Measurements from ENCODE around the gene ZCCHC14.

Gene ZCCHC14

GRCh38 chr16:87534030-87534653, 41.3 kb upstream of the ZCCHC14 start:
- Histone ChIP-seq H3K79me2 (ENCODE audit: low read length) (no peaks in the 10 kb centered on the region), H3K9me3 (replicated peaks; ENCODE audit: insufficient read depth, low read length) (no peaks in the 10 kb centered on the region), H3K27me3 (replicated peaks; ENCODE audit: insufficient read depth, low read length) (peaks cover 60% of the 10 kb centered on the region), H3K36me3 (replicated peaks; ENCODE audit: insufficient read depth, low read length) (no peaks in the 10 kb centered on the region), H3K27ac (ENCODE audit: low read length) (no peak overlapping the region), H3K4me1 (ENCODE audit: low read length) (no peaks in the 10 kb centered on the region), H4K20me1 (ENCODE audit: insufficient read depth, low read length) (no peaks in the 10 kb centered on the region), H3K4me2 (ENCODE audit: low read depth, low read length) (no peak overlapping the region), H3K9ac (ENCODE audit: low read length) (no peak overlapping the region), H3F3A (ENCODE audit: insufficient read depth, low read length) (no peaks in the 10 kb centered on the region), H2AFZ (ENCODE audit: low read length) (no peak overlapping the region), H3K9me2 (replicated peaks; ENCODE audit: insufficient read depth, low read length) (no peaks in the 10 kb centered on the region), H3K4me3 (ENCODE audit: low read length) (no peak overlapping the region)
- DNase-seq = no peak
- TF ChIP-seq EZH2 (optimal IDR thresholded peaks at IDR 0.05; ENCODE audit: low read depth, low read length) (no peak), CTCF (IDR thresholded peaks at IDR 0.05; ENCODE audit: low read length) (no peak), EZH2phosphoT487 (IDR thresholded peaks at IDR 0.05; ENCODE audit: low read length) (no peak)

- no peak overlapping the region for H3K4me3 ChIP-seq (ENCODE audit: low read length)
- H3K9me2 ChIP-seq (replicated peaks; ENCODE audit: insufficient read depth, low read length) = no peaks in the 10 kb centered on the region
- H3K27ac ChIP-seq (ENCODE audit: low read length) = no peak overlapping the region
- H3K9me3 ChIP-seq (replicated peaks; ENCODE audit: insufficient read depth, low read length) = no peaks in the 10 kb centered on the region
- TF ChIP-seq EZH2 (optimal IDR thresholded peaks at IDR 0.05; ENCODE audit: low read depth, low read length) (no peak), CTCF (IDR thresholded peaks at IDR 0.05; ENCODE audit: low read length) (no peak), EZH2phosphoT487 (IDR thresholded peaks at IDR 0.05; ENCODE audit: low read length) (no peak)
- DNase-seq = no peak
- H3K4me2 ChIP-seq (ENCODE audit: low read depth, low read length) = no peak overlapping the region
- peaks cover 51% of the 10 kb centered on the region; the same call in 1 of the 2 replicates for H3K27me3 ChIP-seq (replicated peaks; ENCODE audit: insufficient read depth, low read length)
- no peak overlapping the region for H2AFZ ChIP-seq (ENCODE audit: low read length)
- no peaks in the 10 kb centered on the region for H3F3A ChIP-seq (ENCODE audit: insufficient read depth, low read length)
- H3K4me1 ChIP-seq (ENCODE audit: low read length) = no peaks in the 10 kb centered on the region
- no peak overlapping the region for H3K9ac ChIP-seq (ENCODE audit: low read length)
- no peaks in the 10 kb centered on the region for H3K36me3 ChIP-seq (replicated peaks; ENCODE audit: insufficient read depth, low read length)
- H3K79me2 ChIP-seq (ENCODE audit: low read length) = no peaks in the 10 kb centered on the region
- H4K20me1 ChIP-seq (ENCODE audit: insufficient read depth, low read length) = no peaks in the 10 kb centered on the region
Observed at GRCh38 chr16:87533061-87533460, 40.2 kb upstream of the ZCCHC14 start.

DNA sequence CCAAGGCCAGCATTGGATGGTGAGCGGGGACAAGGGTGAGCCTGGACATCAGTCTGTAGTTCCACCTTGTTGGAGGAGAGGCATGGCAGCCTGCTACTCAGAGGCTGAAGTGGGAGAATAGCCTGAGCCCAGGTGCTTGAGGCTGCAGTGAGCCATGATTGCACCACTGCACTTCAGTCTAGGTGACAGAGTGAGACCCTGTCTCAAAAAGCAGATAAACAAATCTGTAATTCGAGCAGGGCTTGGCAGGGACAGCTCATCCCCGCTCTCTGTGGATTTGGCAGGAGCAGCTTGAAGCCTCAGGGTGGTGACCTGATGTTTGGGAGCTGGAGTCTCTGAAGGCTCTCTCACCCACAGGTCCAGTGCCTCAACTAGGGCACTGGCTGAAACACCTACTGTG, 38.6 kb upstream of the ZCCHC14 start:
- TF ChIP-seq EZH2phosphoT487 (IDR thresholded peaks at IDR 0.05; ENCODE audit: low read length) = no peak
- TF ChIP-seq EZH2 (optimal IDR thresholded peaks at IDR 0.05; ENCODE audit: low read depth, low read length) = no peak
- TF ChIP-seq CTCF (IDR thresholded peaks at IDR 0.05; ENCODE audit: low read length) = no peak
- DNase-seq = no peak
- Histone ChIP-seq H4K20me1 (ENCODE audit: insufficient read depth, low read length) (no peaks in the 10 kb centered on the region), H3F3A (ENCODE audit: insufficient read depth, low read length) (no peaks in the 10 kb centered on the region), H3K36me3 (replicated peaks; ENCODE audit: insufficient read depth, low read length) (no peaks in the 10 kb centered on the region), H3K4me1 (ENCODE audit: low read length) (no peaks in the 10 kb centered on the region), H3K27me3 (replicated peaks; ENCODE audit: insufficient read depth, low read length) (peaks cover 42% of the 10 kb centered on the region), H3K9me3 (replicated peaks; ENCODE audit: insufficient read depth, low read length) (no peaks in the 10 kb centered on the region), H3K9me2 (replicated peaks; ENCODE audit: insufficient read depth, low read length) (no peaks in the 10 kb centered on the region), H3K27ac (ENCODE audit: low read length) (no peak overlapping the region), H3K9ac (ENCODE audit: low read length) (no peak overlapping the region), H3K4me2 (ENCODE audit: low read depth, low read length) (no peak overlapping the region), H3K4me3 (ENCODE audit: low read length) (no peak overlapping the region), H2AFZ (ENCODE audit: low read length) (no peak overlapping the region), H3K79me2 (ENCODE audit: low read length) (no peaks in the 10 kb centered on the region)
